ENCODE measurements around the gene CCNL1.
A peak's percentile ranks its signal among the peaks of the same experiment; 100 is the strongest.

Gene CCNL1

GRCh38 chr3:157142315-157142714 lies 17.6 kb downstream of the CCNL1 start:
- no peak for DNase-seq

- no peak for DNase-seq
Measured at GRCh38 chr3:157139938-157140534, 19.9 kb downstream of the CCNL1 start.

DNA sequence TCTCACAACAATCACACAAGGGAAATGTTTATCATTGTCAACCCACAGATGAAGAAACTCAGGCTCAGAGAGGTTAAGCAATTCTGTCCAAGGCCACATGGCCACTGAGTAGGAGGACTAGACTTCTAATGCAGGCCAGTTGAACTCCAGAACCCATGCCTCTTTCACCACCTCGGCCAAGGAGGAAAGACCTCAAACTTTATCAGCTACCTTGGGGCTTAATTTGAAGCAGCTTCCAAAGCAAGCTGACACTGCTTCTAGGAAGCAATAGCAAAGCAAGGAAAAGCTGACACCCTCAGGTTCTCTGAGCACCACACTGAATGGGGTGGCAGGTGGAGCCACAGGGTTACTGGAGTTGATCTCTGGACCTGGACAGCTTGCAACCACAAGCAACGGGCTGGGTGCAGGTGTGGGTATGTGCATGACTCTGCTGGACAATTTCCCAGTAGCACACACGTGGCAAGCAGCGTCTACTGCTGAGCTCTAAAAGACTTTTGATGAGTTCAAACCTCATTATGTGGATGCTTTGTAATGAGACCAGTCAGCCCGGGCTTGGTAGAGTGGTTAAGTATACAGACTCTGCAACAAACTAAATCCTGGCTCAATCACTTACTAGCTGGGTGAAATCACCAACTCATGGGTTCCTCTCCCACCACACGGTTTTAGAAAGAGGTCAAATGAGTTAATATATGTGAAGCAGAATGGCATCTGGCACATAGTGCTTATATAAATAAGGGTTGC lies 23.1 kb downstream of the CCNL1 start:
- DNase-seq, result no peak

DNA sequence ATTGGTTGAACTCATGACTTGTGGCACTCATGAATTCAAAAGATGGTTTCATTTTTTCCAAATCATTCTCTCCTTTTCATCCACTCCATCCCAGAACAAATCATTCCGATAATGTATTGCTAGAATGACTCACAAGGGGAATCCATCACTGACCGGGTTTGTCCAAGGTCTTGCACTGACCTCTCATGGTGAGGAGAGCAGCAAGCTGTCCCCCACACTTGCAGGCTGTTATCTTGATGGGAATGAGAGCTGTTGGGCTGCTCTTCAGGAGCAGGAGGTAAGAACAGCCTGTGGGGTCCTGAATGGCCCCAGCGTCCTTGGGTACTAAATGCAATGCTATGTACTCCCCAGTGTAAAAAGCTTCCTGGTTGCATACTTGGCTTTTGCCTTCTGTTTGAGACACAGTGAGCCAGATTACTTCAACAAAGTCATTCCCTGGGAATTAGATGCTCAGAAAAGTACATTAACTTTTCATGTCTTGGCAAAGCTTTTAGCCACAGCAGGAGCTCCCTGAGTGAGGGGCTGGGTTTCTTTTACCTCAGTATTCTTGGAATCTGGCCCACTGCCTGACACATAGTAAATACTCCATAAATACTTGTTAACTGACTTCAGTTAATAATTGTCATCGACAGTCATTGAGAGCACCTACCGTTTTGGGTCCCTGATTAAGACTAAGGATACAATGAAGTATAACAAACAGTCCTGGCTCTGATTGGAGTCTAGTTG lies 24.1 kb downstream of the CCNL1 start:
- DNase-seq, result no peak

- DNase-seq, result no peak
Measured at GRCh38 chr3:157134620-157135191, 25.2 kb downstream of the CCNL1 start.

GRCh38 chr3:157133434-157134320 lies 26.3 kb downstream of the CCNL1 start:
- no peak for DNase-seq

GRCh38 chr3:157132936-157133335 lies 27.0 kb downstream of the CCNL1 start:
- no peak for DNase-seq

DNA sequence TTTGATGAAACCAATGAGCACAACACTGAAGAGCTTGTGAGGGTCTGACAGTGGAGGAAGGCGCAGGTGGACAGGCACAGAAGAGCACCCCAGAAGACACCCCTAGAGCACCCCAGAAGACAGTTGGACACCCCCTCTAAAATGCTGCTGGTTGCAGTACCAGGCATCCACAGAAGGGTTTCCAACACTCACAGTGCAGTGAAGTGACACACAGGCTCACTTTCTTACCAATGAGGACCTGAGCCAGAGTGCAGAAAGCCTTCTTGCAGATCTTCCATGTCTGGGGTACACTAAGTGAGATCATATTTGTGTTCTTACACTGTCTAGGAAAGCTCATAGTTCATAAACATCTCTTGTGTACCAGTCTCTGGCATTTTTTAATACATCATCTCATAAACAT lies 27.6 kb downstream of the CCNL1 start:
- no peak for DNase-seq

DNA sequence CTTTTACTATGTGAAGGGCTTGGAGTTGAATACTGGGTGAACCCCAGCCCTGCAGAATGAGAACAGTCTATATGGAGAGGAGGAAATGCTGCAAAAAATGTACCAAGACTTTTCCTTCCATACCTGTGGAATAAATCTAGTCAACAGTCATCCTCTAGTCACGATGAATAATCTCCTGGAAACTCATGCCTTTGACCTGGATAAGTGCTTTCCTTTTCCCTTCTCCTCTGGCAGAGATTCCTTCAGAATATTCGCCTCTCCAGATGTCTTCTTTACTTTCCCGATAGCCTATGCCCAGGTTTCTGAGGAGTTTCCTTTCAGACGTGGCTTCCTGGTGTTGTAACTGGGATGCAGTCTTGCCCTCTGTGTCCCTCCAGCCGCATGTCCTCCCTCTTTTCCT lies 28.1 kb downstream of the CCNL1 start:
- DNase-seq, result no peak

DNA sequence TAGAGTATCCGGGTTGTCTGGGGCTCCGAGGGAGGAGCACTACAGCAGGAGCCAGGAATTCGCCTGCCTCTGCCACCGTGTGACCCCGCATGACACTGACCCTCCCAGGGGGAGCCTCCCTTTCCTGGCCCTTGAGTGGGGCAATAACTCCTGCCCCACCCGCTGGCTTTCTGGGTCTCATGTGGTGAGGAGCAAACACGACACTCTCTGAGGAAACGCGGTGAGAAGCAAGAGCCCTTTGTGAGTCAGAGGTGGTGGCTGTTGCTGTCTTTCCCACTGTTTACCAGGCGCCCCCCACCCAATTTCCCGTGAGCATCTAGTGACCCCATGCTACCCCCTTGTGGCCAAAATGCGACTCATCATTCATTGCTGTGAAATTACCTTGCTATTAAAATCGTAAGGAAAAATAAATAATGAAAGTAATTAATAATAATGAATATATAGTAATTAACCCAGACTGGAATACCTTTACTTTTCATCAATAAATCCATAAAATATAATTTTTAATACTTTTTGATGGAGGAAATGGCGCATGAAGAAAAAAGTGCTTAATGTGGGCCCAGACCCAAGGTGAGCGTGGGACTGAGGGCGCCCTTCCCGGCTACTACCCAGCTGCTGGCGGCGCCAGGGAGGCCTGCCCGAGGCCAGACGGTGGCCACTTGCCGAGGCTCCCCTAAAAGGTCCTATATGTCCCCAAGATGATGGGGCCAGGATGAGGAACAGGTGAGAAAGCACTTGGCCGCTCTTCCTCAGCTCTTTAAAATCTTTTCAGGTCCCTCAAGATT lies 29.3 kb downstream of the CCNL1 start:
- DNase-seq, result peak; percentile 63 to 80 (median 72)

- peak in 4 of 6 experiments; percentile 30 to 67 (median 36) for DNase-seq
Measured at GRCh38 chr3:157129803-157130466, 30.0 kb downstream of the CCNL1 start.

GRCh38 chr3:157128771-157129681 lies 30.9 kb downstream of the CCNL1 start:
- peak in 3 of 6 experiments; percentile 19 to 41 (median 20) for DNase-seq

DNA sequence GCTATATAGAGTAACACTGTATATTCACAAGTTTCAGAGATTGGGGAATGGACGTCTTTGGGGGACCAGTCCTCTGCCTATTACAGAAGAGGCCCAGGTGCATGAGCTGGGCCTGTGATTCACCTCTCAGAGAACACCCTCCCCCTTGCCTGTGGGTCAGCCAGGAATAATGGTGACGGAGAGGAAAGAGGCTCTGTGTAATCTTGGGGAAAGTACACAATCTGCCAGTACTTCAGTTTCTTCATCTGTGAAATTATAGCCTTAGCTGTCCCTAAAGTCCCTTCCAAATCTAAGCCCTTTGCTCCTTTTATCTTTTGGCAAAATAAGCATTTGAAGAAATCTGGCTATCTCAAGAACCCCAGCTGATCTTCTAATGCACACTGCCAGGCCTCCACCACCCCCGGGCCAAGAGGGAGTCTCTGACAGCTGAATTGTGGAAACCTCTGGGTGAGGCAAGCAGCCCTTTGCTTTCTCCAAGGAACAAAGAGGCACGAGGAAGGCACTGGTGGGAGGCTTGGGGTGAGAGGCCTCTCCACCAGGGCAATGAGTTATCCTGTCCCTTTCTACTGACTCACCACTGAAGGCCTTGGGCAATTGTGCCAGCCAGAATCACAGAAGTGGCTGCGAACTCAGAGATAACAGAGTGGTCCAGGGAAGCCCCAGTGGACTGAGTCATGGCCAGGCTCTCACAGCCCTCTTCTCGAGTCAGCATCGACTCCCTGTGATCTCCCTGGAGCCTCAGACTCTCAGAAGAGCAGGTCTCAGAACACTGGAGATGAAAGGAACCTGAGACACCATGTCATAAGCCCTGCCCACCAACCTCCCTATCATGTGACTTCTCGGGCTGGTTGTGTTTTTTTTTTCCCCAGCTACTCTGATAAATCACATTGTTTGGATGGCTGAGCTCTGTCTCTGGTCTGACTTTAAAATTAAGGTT lies 31.8 kb downstream of the CCNL1 start:
- peak; percentile 53 to 70 (median 63) for DNase-seq

DNA sequence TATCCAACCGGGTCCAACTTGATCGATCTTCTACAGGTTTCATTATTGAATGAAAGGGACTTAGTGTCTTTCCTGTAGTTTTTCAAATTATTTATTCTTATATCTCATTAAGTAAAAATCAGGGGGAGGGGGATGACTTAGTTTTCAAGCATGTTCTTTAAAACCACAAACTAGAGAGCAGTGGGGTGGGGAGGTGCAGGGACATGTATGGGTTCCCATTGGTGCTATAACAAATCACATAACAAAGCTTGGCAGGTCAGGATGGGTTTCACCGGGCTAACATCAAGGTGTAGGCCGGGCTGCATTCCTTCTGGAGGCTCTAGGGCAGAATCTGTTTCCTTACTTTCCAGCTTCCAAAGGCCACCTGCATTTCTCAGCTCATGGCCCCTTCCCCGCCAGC lies 32.7 kb downstream of the CCNL1 start:
- no peak for DNase-seq

DNA sequence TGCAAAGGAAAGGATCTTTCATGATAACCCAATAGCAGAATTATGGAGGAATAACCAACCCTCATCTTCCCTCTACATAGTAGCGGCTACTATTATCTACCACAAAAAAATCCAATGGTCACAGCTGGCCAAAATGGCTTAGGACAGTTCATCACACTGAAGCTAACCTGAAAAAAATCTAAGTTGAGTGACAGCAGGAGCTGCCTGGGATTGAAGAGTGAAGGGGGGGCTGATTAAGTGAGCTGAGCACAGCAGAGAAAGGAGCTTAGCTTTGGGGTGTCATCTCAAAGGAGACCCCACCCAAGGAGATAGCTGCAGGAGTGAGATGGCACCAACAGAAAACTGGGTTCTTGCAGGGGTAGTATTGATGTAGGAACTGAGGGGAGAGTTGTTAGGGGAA lies 33.6 kb downstream of the CCNL1 start:
- DNase-seq, result no peak

- DNase-seq, result no peak
Measured at GRCh38 chr3:157125101-157125500, 34.8 kb downstream of the CCNL1 start.

- no peak for DNase-seq
Measured at GRCh38 chr3:157123621-157124020, 36.3 kb downstream of the CCNL1 start.

GRCh38 chr3:157122832-157123427 lies 37.0 kb downstream of the CCNL1 start:
- DNase-seq, result no peak
